ENCODE measurements around the gene APC.

The APC gene

GRCh38 chr5:112776301-112776856 lies 38.7 kb downstream of the APC start:
- no peak for TF ChIP-seq CTCF (IDR thresholded peaks at IDR 0.05; ENCODE audit: borderline replicate concordance, insufficient read depth, low read depth, low read length)
- no peak overlapping the region for H3K4me3 ChIP-seq (ENCODE audit: low read depth, low read length)

GRCh38 chr5:112779531-112779930 lies 41.8 kb downstream of the APC start:
- TF ChIP-seq CTCF (IDR thresholded peaks at IDR 0.05; ENCODE audit: borderline replicate concordance, insufficient read depth, low read depth, low read length) = no peak
- H3K4me3 ChIP-seq (ENCODE audit: low read depth, low read length) = no peak overlapping the region

- no peak for TF ChIP-seq CTCF (IDR thresholded peaks at IDR 0.05; ENCODE audit: borderline replicate concordance, insufficient read depth, low read depth, low read length)
- H3K4me3 ChIP-seq (ENCODE audit: low read depth, low read length) = no peak overlapping the region
Observed at GRCh38 chr5:112784726-112785125, 47.0 kb downstream of the APC start.

DNA sequence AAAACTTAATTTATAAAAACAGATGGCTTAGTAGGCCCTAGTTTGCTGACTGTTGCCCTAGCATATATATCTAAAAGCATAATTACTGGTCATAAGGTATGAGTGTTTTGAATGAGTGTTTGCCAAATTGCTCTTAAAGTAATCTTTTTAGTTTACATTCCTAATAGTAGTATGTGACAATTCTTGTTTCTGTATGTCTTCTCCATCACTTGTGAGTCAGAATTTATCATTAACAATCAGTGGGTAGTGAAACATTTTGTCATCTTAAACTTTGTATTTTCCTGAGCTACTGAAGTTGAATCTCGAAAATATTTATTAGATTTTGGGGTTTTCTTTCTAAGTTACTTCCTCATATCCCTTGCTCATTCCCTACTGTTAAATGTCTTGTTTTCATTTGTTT lies 49.6 kb downstream of the APC start:
- no peak overlapping the region for H3K4me3 ChIP-seq (ENCODE audit: low read depth, low read length)
- no peak for TF ChIP-seq CTCF (IDR thresholded peaks at IDR 0.05; ENCODE audit: borderline replicate concordance, insufficient read depth, low read depth, low read length)

DNA sequence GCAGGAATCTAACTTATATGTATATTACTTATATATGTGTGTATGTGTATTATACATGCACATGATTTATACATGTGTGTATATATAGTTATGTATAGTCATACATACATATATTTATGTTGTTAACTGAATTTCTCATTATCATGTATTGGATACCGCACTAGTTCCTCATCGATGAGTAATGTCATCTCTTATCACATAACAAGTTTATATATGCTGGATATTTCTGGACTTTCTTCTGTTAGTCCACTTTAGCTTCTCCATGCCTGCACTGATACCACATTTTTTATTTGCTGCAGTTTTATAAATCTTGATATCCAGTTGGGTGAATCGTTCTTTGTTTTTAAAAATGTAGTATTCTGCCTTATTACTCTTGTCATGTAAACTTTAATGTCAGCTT lies 50.2 kb downstream of the APC start:
- no peak for TF ChIP-seq CTCF (IDR thresholded peaks at IDR 0.05; ENCODE audit: borderline replicate concordance, insufficient read depth, low read depth, low read length)
- no peak overlapping the region for H3K4me3 ChIP-seq (ENCODE audit: low read depth, low read length)

DNA sequence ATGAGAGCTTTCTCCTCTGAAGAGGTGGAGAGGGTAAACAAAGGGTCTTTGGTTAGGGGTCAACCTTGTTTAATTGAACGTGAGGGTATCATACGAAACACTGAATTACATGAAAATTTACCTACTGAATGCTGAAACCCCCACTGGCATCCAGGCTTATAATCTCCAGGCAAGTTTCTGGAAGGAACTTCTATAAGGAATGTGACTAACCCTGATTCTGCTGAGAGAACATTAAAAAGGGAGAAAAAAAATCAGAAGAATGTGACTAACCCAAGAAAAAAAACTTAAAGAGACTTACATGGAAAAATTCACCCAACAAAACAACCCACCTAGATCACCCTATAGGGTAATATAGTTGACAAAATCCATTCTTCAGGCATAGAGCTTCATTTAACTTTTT lies 55.5 kb downstream of the APC start:
- no peak for TF ChIP-seq CTCF (IDR thresholded peaks at IDR 0.05; ENCODE audit: borderline replicate concordance, insufficient read depth, low read depth, low read length)
- H3K4me3 ChIP-seq (ENCODE audit: low read depth, low read length) = no peak overlapping the region

- no peak for TF ChIP-seq CTCF (IDR thresholded peaks at IDR 0.05; ENCODE audit: borderline replicate concordance, insufficient read depth, low read depth, low read length)
Observed at GRCh38 chr5:112794410-112794809, 56.7 kb downstream of the APC start.

More at GRCh38 chr5:112794410-112794809, 56.7 kb downstream of the APC start:
- H3K4me3 ChIP-seq (ENCODE audit: low read depth, low read length) = no peak overlapping the region

All from GM12875 (cell line).